Adrenal gland (tissue), 5 donors: ENCODE results near the gene SMIM15.

Source experiments
- POLR2A ChIP-seq, 2 donors: fragments of 450-650 bp; IDR thresholded peaks; one replicate each; pipeline ENCODE4 v1.6.1; 2017; ENCODE audit warnings: antibody characterized with exemption in 2 of 2, mild to moderate bottlenecking in 2 of 2, moderate library complexity in 1 of 2
- TF ChIP-seq, protein P1 (sequence below), 6 experiments: fragments of 450-650 bp in 4 of 6; fragments of 200-600 bp in 2 of 6; sonication (generic) in 1 of 6; IDR thresholded peaks; 1 replicate in 5 of 6; 2 replicates in 1 of 6; pipeline versions ENCODE4 v1.5.1 to v1.8.0; 2016 to 2021; ENCODE audit warnings: antibody characterized with exemption in 6 of 6, mild to moderate bottlenecking in 2 of 6, moderate library complexity in 1 of 6
- donor health status: DM: no; HTN: no; CAD: no.

- TF ChIP-seq, protein P1, sequence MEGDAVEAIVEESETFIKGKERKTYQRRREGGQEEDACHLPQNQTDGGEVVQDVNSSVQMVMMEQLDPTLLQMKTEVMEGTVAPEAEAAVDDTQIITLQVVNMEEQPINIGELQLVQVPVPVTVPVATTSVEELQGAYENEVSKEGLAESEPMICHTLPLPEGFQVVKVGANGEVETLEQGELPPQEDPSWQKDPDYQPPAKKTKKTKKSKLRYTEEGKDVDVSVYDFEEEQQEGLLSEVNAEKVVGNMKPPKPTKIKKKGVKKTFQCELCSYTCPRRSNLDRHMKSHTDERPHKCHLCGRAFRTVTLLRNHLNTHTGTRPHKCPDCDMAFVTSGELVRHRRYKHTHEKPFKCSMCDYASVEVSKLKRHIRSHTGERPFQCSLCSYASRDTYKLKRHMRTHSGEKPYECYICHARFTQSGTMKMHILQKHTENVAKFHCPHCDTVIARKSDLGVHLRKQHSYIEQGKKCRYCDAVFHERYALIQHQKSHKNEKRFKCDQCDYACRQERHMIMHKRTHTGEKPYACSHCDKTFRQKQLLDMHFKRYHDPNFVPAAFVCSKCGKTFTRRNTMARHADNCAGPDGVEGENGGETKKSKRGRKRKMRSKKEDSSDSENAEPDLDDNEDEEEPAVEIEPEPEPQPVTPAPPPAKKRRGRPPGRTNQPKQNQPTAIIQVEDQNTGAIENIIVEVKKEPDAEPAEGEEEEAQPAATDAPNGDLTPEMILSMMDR (IDR thresholded peaks at IDR 0.05) = peak in 2 of 6 experiments; percentile 13 to 23
- TF ChIP-seq POLR2A (IDR thresholded peaks at IDR 0.05) = peak; percentile 44 to 60
Observed at GRCh38 chr5:61162010-61162831, at the start of gene SMIM15.
